Measurements from ENCODE around the gene SDCCAG8.

The SDCCAG8 gene

DNA sequence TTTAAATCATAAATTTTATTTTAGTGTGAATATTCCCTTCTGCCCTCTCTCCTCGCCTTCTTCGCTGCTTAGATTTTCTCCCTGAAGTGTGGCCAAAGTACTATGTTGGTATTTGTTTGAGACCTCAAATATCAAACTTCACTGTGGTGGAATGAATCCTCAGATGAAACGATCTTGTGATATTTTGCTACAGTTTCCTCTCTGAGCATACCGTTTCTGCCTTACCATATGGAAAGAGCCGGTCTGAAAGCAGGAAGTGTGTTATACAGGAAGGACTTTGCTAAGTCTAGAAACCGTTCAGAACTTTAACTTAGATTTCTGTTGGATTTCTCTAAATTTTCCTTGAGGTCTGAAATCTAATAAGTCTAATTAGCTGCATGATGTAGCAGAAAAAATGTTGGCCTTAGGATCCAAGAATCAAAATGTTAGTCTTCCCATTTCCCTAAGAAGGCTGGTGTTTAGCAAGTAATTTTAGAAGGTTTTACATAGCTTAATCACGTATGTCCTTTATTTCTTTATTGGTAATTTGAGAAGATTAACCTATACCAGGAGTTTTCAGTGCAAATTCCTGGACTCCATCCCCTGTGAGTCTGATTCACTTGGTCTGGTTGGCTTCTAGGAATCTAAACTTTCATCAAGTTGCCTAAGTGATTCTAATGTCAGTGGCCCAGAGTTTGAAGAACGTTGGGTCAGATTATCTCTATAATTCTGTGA is 30.7 kb downstream of the SDCCAG8 start:
- no peak for DNase-seq
- ATAC-seq, result peak; percentile 28

DNA sequence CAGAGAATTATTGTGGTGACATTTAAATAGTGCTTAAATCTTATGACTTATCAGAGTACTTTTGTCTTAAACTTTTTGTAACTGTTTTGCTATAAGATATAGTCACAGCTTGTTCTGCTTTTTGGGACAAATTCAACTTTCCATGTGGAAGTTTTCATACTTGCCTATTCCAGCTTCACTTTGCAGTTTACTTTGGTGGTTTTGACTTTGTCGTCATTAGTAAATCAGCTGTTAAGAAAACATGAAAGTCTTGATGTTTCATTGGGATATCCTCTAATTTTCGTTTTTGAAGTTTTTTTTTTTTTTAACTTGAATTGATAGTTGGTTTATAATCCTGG is 31.3 kb downstream of the SDCCAG8 start:
- no peak for DNase-seq
- ATAC-seq, result no peak

DNA sequence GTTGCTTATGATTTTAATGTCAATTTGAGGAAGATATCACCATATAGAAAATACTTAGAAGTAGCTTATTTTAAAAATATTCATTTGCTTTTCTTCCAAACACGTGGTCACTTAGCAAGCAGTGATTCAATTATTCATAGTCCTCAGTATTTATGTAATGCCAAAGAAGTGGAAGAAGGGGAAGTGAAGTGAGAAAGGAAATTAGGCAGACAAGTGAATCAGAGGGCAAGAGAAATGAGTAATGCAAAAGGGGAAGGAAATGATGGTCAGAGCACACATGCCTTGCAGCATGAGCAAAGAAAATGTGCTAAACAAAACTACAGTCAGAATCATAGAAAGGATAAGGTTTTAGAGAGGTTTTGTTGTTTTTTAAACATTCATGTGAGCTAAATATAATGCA is 31.8 kb downstream of the SDCCAG8 start:
- ATAC-seq (peak; percentile 90), DNase-seq (no peak)

DNA sequence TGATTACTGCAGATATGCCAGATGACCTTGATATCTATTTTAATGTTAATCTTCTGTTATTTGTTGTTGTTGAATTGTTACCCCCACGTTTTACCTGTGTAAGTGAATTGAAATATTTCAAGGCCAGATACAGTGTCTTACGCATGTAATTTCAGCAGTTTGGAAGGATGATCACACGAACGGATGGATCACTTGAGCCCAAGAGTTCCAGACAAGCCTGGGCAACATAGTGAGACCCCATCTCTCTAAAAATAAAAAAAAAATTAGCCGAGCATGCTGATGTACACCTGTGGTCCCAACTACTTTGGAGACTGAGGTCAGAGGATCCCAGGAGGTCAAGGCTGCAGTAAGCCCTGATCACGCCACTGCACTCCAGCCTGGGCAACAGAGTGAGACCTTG is 32.2 kb downstream of the SDCCAG8 start:
- ATAC-seq, result no peak
- DNase-seq, result no peak

DNA sequence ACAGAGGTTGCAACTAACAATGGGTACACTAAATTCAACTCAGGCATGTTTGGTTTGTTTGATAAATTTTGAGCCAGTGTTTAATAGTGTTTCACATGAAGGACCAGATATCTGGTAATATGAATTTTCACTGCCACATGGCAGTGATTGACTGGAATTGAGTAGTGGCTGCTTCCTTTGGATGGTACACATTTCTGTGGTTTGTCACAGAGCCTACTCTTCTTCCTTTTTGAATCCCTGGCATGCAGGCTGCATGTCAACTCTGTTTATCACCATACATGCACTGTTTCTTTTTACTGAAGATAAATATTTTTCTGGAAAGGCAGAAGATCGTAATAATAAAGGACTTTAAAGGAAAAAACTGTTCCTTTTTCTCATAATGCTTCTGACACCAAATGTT is 35.5 kb downstream of the SDCCAG8 start:
- DNase-seq (no peak), ATAC-seq (no peak)

DNA sequence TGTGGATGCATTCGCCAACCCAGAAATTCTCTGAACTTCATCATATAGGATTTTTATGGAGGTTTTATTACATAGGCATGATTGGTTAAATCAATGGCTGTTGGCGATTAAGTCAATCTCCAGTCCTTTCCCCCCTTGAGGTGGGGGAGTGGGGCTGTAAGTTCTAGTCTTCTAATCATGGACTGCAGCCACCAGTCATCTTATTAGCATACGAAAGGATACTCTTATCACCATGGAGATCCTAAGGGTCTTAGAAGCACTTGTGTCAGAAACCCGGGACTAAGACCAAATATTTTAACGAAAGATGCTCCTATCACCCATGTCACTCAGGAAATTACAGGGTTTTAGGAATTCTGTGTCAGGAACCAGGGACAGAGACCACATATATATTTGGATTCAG is 36.3 kb downstream of the SDCCAG8 start:
- DNase-seq, result no peak

DNA sequence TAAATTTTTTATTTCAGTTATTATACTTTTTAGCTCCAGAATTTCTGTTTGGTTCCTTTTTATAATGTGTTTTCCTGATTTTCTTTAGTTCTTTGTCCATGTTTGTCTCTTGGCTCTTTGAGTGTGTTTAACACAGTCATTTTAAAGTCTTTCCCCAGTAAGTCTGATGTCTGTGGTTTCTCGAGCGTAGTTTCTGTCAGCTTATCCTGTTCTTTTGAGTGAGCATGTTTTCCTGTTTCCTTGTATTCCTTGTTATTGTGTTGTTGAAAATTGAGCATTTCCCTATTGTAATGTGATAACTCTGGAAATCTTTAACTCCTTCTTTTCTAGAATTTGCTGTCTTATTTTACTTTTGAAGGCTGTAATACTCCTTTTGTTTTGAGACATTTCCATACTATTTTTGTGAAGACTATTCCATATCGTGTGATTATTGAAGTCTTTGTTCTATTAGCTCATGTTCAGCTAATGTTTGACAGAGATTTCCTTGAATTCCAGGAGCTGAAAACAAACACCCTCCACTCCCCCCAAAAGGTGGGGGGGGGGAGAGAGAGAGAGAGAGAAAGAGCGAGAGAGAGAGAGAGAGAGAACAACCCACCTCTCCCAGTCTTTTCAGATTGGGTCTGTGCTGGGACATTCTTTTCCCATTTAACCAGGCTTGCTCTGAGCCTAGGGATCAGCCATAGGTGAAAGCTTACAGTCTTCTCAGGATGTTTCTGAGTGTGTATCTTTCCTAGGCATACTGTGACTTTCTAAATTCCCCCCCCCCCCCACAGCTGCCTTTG is 38.3 kb downstream of the SDCCAG8 start:
- ATAC-seq, result no peak
- DNase-seq, result no peak

More for the DNA sequence above, 36.3 kb downstream of the SDCCAG8 start:
- ATAC-seq, result no peak

DNA sequence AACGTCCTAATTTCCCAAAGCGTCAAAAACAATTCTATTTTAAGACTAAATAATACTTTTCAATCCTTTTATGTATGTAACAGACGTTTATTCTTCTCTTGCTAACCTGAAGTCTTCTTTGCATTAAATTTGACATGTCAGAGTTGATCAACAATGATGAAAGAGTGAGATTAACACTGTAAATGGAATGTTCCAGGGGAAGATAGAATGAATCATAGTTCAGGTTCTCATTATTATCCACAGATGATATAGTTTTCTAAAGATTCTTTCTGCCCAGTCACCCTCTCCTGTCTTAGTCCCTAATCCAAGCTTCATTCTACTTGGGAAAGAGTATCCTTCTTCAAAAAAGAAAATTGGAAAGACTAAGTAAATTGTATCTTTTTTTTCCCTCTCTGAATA is 38.9 kb downstream of the SDCCAG8 start:
- ATAC-seq, result no peak

DNA sequence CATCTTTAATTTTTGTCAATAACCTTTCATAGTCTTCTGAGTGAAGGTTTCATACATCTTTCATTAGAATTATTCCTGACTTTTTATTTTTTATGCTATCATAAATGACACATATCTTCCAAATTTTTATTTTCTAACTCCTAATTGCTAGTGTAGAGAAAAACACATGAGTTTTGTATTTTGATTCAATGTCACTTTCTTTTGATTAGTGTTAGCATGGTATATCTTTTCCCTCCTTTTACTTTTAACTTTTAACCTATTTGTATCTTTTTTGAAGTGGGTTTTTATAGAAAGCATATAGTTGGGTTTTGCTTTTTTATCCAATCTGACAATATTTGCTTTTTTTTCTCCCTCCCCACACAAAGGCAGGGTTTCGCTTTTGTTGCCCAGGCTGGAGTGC is 43.2 kb downstream of the SDCCAG8 start:
- DNase-seq (no peak), ATAC-seq (no peak)

More for the DNA sequence above, 38.9 kb downstream of the SDCCAG8 start:
- no peak for DNase-seq

DNA sequence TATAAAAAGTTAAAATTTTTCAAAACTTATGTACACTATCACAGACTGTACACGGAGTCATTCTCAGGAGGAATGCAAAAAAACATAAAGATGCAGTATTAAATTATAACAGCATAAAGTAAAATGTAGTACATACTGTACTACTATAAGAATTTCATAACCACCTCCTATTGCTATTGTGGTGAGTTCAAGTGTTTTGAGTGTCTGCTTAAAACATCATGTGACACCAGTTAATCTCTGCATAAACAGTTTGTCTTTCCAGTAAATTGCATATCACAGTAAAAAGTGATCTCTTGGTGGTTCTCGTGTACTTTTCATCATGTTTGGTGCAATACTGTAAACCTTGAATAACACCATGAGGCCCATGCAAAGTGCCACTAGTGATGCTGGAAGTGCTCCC is 45.2 kb downstream of the SDCCAG8 start:
- no peak for ATAC-seq
- no peak for DNase-seq

DNA sequence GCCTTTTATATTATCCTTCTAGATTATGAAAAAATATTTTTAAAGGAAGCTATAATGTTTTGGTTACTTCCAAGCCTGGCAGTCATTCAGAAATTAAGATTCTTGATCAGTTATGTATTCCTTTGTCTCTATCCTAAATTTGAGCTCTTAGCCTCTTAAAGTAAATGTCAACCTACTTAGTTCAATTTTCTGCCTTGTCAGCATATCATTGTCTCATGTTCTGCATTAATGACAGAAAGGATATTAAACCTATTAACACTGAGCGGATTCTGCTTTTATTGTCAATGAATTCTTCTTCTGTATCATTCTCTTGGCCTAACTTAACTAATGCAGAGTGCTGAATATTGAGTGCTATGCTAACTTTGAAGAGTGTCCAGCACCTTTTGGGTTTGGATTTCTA is 56.0 kb downstream of the SDCCAG8 start:
- no peak for ATAC-seq
- no peak for DNase-seq

DNA sequence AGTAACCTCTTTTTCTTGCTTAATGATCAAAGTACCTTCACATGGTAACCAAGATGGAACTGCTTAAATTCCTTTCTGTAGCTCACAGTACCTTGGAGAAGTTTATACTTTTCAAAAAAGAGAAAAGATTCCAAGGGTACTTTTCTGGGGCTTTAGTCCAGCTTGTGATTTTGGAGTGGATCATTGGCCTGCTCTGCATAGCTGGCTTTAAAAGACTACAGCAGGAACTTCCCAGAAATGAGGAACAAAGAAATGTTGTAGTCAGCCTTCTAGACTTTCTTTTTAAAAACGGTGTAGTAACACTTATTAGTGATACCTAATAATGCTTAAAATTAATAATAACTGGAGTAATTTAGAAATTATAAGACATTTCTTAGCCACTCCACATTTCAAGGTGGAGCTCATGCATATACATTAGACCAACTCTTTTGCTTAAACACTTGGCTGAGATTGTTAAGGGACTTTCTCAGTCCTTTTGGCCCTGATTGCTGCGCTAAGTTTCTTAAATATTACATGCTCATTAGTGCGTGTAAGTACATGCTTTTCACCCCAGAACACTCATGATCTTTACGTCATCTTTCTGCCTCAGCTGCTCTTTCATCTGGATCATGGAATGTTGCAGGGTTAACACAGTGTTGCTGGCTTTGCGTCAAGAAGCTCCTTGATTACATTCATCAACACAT is 57.3 kb downstream of the SDCCAG8 start:
- no peak for DNase-seq
- ATAC-seq, result no peak

DNA sequence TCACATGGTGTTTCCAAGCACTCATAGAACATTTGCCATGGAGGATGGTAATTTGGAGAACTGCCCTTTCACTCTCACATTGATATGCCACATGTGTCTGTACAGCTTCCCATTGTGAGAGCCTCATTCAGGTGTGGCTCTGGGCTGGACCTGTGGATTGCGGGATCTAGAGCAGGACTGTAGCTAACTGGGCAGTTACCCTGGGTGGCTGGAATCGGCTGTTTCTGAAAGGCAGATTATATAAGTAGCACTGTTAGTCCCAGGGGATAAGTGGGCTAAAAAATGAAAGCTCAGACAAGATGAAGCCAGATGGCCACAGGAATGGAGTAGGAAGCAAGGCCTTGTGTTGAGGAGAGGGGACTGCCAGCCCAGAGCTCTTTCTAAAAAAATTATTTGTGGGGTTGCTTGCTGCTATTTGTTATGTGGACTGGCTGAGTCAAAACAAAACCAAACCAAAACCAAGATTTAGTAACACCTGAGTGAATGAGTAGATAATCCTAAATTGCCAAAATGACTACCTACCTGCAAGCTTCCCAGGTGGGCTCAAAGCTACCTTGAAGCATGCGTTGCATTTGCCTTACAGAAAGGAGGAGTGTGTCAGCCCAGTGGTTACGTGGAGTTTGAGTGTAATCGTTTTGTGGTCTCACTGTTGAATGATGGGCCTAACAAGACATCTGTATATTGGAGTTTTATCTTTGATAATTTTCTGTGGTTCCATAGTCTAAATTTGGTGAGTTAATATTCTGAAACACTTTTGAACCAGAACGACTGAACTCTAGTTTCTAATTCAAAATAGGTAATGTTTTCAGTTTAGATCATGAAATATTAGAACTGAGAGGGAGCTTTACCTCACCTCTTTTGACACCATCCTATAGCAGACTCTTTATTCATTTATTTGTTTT is 58.0 kb downstream of the SDCCAG8 start:
- DNase-seq, result no peak
- ATAC-seq, result no peak

DNA sequence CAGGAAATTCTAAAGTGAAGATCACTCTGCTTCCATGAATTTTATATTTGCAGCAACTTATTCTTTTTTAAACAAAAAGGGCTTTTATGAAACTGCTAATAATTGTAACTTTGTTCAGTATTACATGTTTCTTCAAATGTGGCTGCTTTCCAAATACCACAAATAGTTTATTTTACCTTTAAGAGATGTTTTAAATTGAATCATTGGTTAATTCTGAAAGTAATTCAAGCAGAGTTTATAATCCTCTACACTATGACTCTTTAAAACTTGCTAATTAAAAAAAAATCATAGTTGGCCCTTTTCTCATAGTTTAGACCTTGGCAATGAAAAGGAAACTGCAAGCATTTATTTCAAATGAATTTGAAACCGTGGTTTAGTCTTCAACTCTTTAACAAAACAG is 59.6 kb downstream of the SDCCAG8 start:
- DNase-seq (no peak), ATAC-seq (no peak)

DNA sequence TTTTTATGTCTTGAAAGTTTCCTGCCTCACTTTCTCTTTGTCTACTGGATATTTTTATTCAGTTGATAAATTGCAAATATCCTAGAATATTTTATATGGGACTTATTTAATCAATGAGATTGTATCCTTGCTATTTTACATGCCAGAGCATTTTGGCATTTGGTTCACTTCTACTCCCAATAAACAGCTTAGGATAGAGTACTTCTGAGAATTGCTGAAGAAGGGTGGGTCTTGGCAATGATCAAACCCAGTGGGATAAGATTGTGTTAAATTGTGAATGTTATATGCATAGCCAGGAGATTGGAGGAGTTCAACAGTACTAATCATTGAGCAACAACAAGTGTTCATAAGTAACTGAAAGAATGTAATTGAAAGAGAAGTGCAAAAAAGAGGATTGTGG is 60.1 kb downstream of the SDCCAG8 start:
- no peak for ATAC-seq
- DNase-seq, result no peak

DNA sequence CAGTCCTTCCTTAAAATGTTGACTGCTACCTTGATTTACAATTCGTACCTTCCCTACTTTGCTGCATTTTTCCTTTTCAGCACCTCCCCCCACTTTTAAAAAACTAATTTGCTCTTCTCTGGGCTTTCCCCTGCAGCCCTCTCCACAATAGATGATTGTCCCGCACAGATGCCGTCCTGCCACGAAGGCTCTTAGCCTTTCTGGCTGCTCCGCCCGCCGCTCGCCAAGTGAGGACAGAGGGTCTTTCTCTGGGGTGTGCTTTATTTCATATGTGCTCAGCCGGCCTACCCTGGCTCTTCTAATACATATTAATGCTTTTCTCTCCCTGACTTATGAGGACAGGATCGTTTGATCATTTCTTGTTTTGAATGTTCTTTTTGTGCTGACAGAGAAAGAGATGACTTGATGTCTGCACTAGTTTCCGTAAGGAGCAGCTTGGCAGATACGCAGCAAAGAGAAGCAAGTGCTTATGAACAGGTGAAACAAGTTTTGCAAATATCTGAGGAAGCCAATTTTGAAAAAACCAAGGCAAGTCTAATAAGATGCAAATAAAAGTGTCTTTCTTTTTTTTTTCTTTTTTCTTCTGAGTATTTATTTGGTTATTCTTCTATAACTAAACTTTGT is 60.6 kb downstream of the SDCCAG8 start:
- no peak for DNase-seq
- ATAC-seq, result no peak

DNA sequence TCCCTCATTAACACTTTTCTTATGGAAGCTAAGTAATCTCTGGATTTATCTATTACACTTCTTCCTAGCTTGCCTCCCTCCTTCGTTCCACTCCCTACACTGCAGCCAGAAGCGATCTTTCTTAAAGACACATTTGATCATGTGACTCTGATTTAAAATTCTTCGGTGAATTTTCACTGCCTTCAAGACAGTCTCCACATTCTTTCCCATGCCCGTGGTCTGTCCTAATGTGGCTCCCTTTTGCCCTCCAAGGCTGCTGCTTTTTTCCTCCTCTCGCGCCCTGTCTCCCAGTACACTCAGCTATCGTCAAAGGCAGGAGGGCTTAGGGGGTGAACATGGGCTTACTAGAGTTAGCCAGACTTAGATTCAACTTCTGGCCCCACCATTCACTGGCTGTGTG is 64.4 kb downstream of the SDCCAG8 start:
- DNase-seq, result no peak
- no peak for ATAC-seq

DNA sequence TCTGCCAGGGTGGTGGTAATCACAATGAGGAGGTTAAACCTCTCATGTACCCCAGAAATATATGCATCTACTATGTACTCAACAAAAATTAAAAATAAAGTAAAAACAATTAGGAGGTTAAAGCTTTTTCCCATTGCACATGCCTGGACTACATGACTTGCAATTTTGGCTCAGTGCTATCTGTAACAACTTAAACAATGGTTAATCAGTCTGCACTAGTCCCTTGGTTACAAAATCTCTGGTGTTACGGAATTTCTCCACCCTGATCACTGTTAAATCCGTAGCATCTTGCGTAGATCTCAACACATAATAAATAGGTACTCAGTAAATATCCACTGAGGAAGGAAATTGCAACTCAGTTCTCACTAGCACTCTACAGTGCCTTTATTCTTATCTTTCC is 66.5 kb downstream of the SDCCAG8 start:
- DNase-seq, result no peak
- ATAC-seq, result no peak

DNA sequence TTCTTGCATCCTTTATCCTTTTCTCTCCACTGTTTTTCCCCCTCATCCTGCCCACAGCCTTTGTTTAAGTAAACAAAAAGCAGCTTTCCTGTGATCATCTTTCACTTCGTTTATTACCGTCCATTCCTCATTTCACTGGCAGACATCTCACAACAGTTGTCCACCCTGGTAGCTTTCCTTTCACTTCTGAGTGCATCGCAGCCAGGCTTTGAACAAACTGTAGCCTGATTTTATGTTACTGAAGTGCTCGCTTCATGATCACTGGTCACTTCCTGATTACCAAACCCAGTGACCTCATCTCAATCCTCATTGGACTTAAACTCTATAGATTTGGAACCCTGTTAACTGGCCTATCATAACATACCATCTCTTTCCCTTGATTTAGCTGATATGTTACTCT is 67.7 kb downstream of the SDCCAG8 start:
- ATAC-seq, result no peak
- DNase-seq, result no peak

DNA sequence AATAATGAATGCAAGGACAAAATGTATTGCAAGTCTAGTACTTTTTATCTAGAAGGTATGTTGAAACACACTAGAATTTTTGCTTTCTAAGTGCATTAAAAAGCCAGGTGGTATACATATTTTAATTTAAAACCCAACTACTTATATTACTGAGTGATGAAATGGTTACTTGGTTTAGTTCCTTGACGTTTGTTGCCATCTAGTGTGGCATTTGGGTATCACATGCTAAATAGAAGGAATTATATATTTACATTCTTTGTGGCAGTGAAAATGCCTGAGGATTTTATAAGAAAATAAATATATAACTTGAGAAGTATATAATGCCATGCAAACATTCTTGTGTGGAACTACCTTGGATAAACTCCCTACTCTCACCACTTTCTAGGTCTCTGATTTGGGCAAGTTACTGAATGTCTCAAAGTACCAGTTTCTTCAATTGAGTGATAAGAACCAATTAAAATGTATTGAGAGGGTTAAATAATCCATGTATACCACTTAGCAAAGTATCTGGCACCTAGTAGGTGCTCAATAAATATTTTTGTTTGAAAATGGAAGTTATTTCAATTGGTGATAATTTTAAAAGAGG is 69.6 kb downstream of the SDCCAG8 start:
- no peak for DNase-seq

DNA sequence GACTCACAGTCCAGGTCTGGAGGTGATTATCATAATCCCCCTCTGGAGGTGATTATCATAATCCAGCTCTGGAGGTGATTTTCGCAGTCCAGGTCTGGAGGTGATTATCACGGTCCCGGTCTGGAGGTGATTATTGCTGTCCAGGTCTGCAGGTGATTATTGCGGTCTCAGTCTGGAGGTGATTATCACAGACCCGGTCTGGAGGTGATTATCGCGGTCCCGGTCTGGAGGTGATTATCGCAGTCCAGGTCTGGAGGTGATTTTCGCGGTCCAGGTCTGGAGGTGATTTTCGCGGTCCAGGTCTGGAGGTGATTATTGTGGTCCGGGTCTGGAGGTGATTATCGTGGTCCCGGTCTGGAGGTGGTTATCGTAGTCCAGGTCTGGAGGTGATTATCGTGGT is 76.6 kb downstream of the SDCCAG8 start:
- no peak for DNase-seq
- no peak for ATAC-seq

More for the DNA sequence above, 69.6 kb downstream of the SDCCAG8 start:
- no peak for ATAC-seq

DNA sequence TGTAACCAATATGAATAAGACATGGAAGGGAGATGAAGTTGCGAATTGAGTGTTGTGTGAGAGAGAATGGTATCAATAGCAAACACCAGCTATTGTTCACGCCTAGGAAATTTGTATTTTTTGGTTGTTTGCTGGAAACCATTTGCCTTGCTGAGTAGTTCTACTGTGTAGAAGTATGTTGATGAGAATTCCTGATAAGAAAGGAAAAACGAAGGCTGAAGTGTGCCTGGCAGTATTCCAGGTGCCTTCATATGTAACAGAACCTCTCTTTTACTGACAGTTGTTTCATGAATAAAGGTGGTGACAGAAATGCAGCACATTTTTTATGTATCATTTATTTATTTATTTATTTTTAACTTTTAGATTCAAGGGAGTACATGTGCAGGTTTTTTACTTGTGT is 79.5 kb downstream of the SDCCAG8 start:
- ATAC-seq (no peak), DNase-seq (no peak)
